Smooth muscle cell of the brain vasculature (primary cell): Measurements from ENCODE around the gene ARHGEF16.

Source experiments
- DNase-seq: peaks from one replicate; pipeline ENCODE4 v3.0.0-alpha.2; 2012; ENCODE audit warnings: low read depth, low spot score

ARHGEF16 gene

DNA sequence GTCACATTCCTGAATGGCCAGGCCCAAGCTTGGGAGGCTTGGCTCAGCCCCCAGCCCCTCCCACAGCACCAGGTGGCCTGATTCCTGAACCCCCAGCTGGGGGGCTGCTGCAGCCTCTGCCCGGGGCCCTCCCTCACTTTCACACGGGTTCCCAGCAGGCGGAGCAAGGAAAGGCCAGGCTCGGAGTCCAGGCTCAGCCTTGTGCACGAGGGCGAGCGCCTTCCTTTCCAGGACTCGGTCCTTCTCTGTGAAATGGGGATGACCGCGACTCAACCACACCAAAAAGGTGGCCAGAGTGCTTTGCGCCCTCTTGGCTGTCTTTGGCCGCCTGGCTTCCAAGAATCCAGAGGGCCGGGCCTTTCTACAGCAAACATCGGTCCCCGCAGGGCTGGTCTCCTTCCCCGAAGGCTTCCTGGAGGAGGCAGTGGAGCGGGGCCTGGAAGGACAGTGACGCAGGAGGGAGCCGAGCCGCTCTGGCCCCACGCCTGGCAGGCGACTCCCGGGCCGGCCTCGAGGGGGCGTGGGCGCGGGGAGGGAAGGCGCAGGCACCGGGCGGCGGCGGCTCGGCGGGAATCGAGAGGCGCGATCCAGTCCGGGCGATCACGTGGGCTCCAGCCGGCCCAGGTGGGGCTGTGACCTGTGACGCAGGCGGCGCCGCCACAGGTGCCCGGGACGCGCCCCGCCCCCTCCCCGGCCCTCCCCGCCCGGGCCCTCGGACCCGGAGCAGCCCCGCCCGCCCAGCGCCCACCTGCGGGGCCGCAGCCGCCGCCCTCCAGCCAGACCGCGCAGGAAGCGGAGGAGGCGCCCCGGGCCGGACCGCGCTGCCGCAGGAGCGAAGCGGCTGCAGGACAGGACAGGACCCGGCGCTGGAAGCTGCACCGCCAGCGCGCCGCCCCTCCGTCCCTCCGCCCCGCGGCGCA, at the start of gene ARHGEF16:
Gene ARHGEF16, plus strand, starts transcription at position 775 of the 920 bp plus-strand sequence. CDS start 8,420 bp downstream, outside the sequence.
- no peak for DNase-seq

DNA sequence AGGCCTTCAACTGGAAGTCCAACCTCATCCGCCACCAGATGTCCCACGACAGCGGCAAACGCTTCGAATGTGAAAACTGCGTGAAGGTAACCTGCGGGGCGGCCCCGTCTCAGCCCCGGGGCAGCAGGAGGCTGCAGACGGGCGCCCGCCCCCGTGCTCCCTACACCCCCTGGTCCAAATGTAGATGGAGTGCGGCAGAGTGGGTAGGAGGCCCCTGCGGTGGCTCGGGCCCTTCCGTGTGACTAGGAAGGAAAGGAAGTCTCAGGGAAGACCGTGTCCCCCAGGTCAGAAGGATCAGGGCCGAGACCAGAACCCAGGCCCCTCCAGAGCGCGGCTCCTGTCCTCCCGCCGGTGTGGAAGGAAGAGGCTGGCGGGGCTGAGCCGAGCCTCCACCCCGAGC, 49.7 kb upstream of the ARHGEF16 start:
- no peak for DNase-seq

DNA sequence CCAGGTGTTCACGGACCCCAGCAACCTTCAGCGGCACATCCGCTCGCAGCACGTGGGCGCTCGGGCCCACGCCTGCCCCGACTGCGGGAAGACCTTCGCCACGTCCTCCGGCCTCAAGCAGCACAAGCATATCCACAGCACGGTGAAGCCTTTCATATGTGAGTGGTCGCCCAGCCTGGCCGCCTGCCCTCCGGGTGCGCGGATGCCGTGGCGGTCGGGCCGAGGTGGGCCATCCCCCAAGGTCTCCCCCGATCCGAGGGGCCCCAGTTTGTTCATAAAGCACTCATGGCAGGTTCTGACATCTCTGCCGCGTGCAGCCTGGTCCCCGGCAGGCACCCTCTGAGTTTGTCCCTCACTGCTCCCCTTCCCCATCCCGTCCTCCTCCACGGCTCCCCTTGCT, 49.0 kb upstream of the ARHGEF16 start:
- DNase-seq, result no peak

- DNase-seq, result no peak
Measured at GRCh38 chr1:3405974-3406867, 48.2 kb upstream of the ARHGEF16 start.

- no peak for DNase-seq
Measured at GRCh38 chr1:3407021-3407420, 47.4 kb upstream of the ARHGEF16 start.

DNA sequence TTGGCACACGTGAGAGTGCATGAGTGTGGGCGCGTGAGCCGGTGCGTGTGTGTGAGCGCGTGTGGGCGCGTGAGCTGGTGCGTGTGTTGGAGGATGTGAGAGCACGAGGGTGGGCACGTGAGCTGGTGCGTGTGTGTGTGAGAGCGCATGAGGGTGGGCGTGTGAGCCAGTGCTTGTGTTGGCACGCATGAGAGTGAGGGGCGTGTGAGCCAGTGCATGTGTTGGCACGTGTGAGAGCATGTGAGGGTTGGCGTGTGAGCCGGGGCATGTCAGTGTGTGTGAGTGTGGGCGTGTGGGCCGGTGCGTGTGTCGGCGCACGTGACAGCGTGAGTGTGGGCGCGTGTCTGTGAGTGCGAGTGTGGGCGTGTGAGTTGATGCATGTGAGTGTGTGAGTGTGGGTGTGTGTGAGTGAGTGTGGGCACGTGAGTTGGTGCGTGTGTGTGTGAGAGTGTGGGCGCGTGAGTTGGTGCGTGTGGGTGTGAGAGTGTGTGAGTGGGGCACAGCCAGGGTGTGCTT, 45.7 kb upstream of the ARHGEF16 start:
- DNase-seq, result no peak

GRCh38 chr1:3409366-3410141, 44.9 kb upstream of the ARHGEF16 start:
- DNase-seq, result no peak

DNA sequence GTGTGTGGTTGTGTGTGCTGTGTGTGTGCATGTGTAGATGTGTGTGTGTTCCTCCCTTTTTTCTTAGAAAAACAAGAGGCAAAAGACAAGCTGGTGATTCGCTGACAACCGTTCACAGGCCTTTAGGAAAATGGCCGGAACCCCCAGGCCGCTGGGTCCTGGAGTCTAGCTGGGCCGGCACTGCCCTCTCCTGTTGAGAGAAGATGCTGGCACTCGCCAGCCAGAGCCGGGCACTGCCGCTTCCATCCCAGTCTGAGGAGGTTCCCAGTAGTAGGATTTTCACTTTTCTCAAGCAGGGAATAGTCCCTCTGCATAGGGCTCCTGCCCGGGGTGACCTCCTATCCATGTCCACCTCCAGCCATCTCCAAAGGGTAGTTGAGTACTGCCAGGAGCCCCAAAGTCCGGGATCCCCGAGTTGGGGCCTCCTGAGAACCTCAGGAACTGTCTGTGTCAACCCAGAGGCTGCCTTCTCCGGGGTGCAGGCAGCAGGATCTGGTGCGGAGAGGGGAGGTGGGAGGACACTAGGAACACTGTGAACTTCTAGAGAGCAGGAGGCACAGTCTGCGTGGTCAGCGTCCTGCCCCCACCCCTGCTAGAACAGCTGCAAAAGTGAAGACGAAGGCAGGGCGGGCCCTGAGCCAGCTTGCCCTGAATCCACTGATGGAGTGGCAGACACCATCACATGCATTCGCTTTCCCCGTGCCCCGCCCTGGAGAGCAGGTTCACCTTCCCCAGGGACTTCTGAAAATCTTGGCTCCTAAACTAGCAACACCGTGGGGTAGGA, 44.1 kb upstream of the ARHGEF16 start:
- peak; percentile 24 for DNase-seq

GRCh38 chr1:3411806-3412205, 42.7 kb upstream of the ARHGEF16 start:
- no peak for DNase-seq

DNA sequence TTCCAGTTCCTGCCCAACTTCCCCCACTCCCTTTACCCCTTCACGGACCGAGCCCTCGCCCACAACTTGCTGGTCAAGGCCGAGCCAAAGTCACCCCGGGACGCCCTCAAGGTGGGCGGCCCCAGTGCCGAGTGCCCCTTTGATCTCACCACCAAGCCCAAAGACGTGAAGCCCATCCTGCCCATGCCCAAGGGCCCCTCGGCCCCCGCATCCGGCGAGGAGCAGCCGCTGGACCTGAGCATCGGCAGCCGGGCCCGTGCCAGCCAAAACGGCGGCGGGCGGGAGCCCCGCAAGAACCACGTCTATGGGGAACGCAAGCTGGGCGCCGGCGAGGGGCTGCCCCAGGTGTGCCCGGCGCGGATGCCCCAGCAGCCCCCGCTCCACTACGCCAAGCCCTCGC, 42.1 kb upstream of the ARHGEF16 start:
- DNase-seq, result no peak

- no peak for DNase-seq
Measured at GRCh38 chr1:3413975-3414710, 40.3 kb upstream of the ARHGEF16 start.

DNA sequence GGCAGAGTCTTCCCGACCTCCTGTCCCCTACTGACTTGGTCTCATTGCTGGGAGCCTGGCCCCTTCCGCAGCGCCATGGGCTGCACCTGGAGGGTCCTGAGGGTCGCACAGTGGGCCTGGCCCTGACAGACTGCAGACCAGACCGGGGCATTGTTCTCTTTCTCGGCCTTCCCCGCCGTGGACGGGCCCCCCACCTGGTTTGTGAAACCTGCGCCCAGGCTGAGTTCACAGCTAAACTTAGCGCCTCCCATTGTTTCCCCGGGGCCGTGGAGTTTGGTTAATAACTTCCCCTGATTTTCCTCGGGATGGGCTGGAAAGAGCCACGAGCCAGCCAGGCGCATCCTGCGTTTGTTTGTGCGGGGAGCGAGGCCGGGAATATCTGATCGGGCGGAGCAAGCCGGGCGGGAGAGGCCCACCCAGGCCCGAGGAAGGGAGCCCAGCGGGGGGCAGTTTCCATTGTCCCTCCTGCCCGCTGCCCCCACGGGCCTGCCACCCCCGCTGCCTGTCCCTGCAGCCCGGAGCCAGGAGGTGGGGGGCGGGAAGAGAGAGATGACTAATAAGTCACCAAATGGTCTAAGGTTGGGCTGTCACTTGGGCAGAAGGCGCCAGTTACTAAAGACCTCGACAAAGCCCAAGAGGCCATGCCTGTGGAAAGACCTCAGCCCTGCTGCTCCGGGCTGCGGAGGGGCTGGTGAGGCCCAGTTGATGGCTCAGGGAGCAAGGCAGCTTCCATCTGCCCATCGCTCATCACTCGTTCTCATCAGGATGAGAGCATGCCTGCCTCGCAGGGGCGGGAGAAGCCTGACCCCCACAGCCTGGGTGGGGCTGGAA, 39.0 kb upstream of the ARHGEF16 start:
- no peak for DNase-seq

- DNase-seq, result no peak
Measured at GRCh38 chr1:3417082-3417739, 37.3 kb upstream of the ARHGEF16 start.

DNA sequence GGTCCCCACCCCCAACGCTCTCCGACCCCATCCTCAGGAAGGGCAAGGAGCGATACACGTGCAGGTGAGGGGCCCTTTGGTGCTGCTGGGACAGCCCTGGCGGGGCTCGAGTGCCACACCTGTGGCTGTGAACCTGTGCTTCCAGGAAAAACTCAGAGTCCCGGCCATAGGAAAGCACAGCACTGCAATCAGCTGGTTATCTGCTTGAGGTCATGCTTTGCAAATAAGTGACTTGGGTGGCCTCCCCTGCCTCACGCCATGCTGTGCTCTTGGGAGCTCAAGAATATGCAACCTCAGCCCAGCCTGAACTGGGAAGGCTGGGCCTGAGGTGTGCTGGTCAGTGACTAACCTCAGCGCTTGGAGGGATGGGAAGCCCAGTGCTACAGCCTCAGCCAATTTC, 36.5 kb upstream of the ARHGEF16 start:
- no peak for DNase-seq

DNA sequence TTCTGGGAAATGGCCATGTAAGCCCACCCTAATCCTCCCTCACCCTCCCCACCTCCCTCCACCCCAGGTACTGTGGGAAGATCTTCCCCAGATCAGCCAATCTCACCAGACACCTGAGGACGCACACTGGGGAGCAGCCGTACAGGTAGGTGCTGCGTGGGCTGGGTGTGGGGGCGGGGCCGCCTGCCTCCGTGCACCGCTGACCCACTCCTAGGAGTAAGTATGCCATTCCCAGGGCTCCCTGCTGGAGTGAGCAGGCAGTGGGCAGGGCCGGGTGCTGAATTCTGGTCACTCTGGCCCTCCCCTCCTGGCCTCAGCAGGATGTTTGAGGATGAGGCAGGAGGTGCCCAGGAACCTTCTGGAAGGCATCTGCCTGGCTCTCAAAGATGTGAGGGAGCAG, 35.9 kb upstream of the ARHGEF16 start:
- no peak for DNase-seq

GRCh38 chr1:3419415-3420204, 34.9 kb upstream of the ARHGEF16 start:
- DNase-seq, result no peak

DNA sequence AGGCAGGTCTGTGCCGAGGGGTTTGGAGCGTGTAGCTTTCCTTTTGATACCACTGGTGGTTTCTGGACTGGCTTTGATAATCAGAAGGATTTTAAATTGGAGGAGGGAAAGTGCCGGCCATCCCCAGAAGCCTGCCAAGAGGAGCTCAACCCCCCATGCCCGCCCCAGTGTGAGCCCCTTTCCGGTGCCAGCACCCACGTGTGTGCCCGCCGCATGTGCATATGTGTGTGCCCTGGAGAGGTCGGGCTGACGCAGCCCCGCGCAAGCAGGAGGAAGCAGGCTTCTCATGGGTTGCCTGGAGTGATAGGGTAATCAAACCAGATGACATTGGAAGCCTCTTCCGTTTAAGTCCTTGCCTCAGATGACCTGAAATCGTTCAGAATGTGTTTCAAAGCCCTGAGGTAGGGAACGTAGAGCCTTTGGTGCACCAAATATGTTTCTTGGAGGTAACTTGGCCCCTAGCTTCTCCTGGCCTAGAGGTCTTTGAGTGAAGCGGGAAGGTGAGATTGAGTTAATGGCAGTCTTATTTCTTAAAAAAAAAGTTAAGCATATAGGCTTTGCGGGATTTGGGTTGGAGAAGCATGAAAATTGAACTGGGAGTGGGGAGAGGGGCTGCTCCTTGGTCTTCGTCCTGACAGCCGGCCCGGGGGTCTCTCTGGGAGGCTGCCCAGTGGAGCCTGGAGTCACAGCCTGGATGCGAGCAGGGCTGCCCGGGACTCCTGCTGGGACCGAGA, 34.1 kb upstream of the ARHGEF16 start:
- no peak for DNase-seq
